HEK293 (cell line): ENCODE data around the gene RIOK1.

Experiments used
- CTCF ChIA-PET: fragments of 350-600 bp; formaldehyde crosslinking; extraction: SDS; loops from one replicate; lab custom pipeline; 2021; ENCODE audit warnings: antibody characterized with exemption; lab: Yijun Ruan, JAX
- POLR2A ChIA-PET: fragments of 300-600 bp; formaldehyde crosslinking; extraction: SDS; loops from one replicate; lab custom pipeline; 2020; ENCODE audit warnings: antibody characterized with exemption, inconsistent platforms; lab: Yijun Ruan, JAX
- H3K27ac ChIP-seq: fragments of 200-500 bp; sonication (Bioruptor generic); 2 replicates; pipeline ENCODE4 v1.5.1; 2014; ENCODE audit warnings: low read depth, low read length, control low read depth, inconsistent platforms; ENCODE audit errors: extremely low read depth
- H3K36me3 ChIP-seq, 2 experiments: fragments of 200-500 bp in 1 of 2; sonication (Bioruptor generic) in 1 of 2; 1 replicate in 1 of 2; 2 replicates in 1 of 2; pipeline ENCODE4 v1.5.1; 2014 to 2017; ENCODE audit warnings: inconsistent platforms in 2 of 2, low read length in 2 of 2; ENCODE audit not compliant: control insufficient read depth in 2 of 2, insufficient read depth in 1 of 2
- H3K4me1 ChIP-seq: fragments of 200-500 bp; sonication (Bioruptor generic); 2 replicates; pipeline ENCODE4 v1.5.1; 2014; ENCODE audit warnings: mild to moderate bottlenecking, low read length, inconsistent platforms; ENCODE audit not compliant: control insufficient read depth, insufficient read depth
- H3K4me3 ChIP-seq: 2 replicates; pipeline ENCODE4 v1.5.1; 2011; ENCODE audit warnings: low read depth, mild to moderate bottlenecking, control low read depth, low read length, moderate library complexity
- H3K9me3 ChIP-seq: fragments of 200-500 bp; sonication (Bioruptor generic); 2 replicates; pipeline ENCODE4 v1.5.1; 2014; ENCODE audit warnings: low read depth, low read length, inconsistent platforms; ENCODE audit not compliant: control insufficient read depth, insufficient read depth
- SP7 ChIP-seq: fragments of 450-650 bp; formaldehyde crosslinking; IDR thresholded peaks from 2 replicates; pipeline ENCODE4 v1.5.1; 2016; ENCODE audit warnings: missing biosample characterization, missing genetic modification characterization
- WT1 ChIP-seq: fragments of 450-650 bp; formaldehyde crosslinking; IDR thresholded peaks from 2 replicates; pipeline ENCODE4 v1.5.1; 2016; ENCODE audit warnings: missing biosample characterization, missing genetic modification characterization
- YY1 ChIP-seq: fragments of 450-650 bp; formaldehyde crosslinking; IDR thresholded peaks from 2 replicates; pipeline ENCODE4 v1.5.1; 2018; ENCODE audit warnings: missing biosample characterization, missing genetic modification characterization
- ZFP41 ChIP-seq: fragments of 450-650 bp; formaldehyde crosslinking; IDR thresholded peaks from 2 replicates; pipeline ENCODE4 v1.5.1; 2016; ENCODE audit warnings: missing biosample characterization, missing genetic modification characterization, borderline replicate concordance
- ZNF2 ChIP-seq: fragments of 450-650 bp; formaldehyde crosslinking; IDR thresholded peaks from 2 replicates; pipeline ENCODE4 v1.5.1; 2016; ENCODE audit warnings: missing biosample characterization, missing genetic modification characterization
- ZNF391 ChIP-seq: fragments of 450-650 bp; formaldehyde crosslinking; IDR thresholded peaks from 2 replicates; pipeline ENCODE4 v1.5.1; 2016; ENCODE audit warnings: low read depth, missing biosample characterization, missing genetic modification characterization, borderline replicate concordance
- ZNF514 ChIP-seq: fragments of 450-650 bp; formaldehyde crosslinking; IDR thresholded peaks from 2 replicates; pipeline ENCODE4 v1.5.1; 2016; ENCODE audit warnings: missing biosample characterization, missing genetic modification characterization
- ZNF560 ChIP-seq: fragments of 450-650 bp; formaldehyde crosslinking; IDR thresholded peaks from 2 replicates; pipeline ENCODE4 v1.5.1; 2017; ENCODE audit warnings: missing biosample characterization, missing genetic modification characterization, borderline replicate concordance
- ZNF621 ChIP-seq: fragments of 450-650 bp; formaldehyde crosslinking; IDR thresholded peaks from 2 replicates; pipeline ENCODE4 v1.5.1; 2017; ENCODE audit warnings: missing biosample characterization, missing genetic modification characterization
- ZNF629 ChIP-seq: fragments of 450-650 bp; formaldehyde crosslinking; IDR thresholded peaks from 2 replicates; pipeline ENCODE4 v1.5.1; 2017; ENCODE audit warnings: missing biosample characterization, missing genetic modification characterization
- ZNF654 ChIP-seq: fragments of 450-650 bp; formaldehyde crosslinking; IDR thresholded peaks from 2 replicates; pipeline ENCODE4 v1.5.1; 2016; ENCODE audit warnings: low read depth, missing biosample characterization, missing genetic modification characterization
- ZNF701 ChIP-seq: fragments of 450-650 bp; formaldehyde crosslinking; IDR thresholded peaks from 2 replicates; pipeline ENCODE4 v1.5.1; 2016; ENCODE audit warnings: missing biosample characterization, missing genetic modification characterization
- ZNF747 ChIP-seq: fragments of 450-650 bp; formaldehyde crosslinking; IDR thresholded peaks from 2 replicates; pipeline ENCODE4 v1.5.1; 2016; ENCODE audit warnings: missing biosample characterization, missing genetic modification characterization
- ZNF768 ChIP-seq: fragments of 450-650 bp; formaldehyde crosslinking; IDR thresholded peaks from 2 replicates; pipeline ENCODE4 v1.5.1; 2018; ENCODE audit warnings: missing biosample characterization, mild to moderate bottlenecking, missing genetic modification characterization
- ZNF776 ChIP-seq: fragments of 450-650 bp; formaldehyde crosslinking; IDR thresholded peaks from 2 replicates; pipeline ENCODE4 v1.5.0; 2017; ENCODE audit warnings: missing biosample characterization, missing genetic modification characterization, borderline replicate concordance
- ZNF837 ChIP-seq: fragments of 450-650 bp; formaldehyde crosslinking; IDR thresholded peaks from 2 replicates; pipeline ENCODE4 v1.5.1; 2016; ENCODE audit warnings: missing biosample characterization, missing genetic modification characterization
- ZSCAN23 ChIP-seq: fragments of 450-650 bp; formaldehyde crosslinking; IDR thresholded peaks from 2 replicates; pipeline ENCODE4 v1.5.1; 2016; ENCODE audit warnings: missing biosample characterization, missing genetic modification characterization
- TF ChIP-seq, protein P1 (sequence below): fragments of 450-650 bp; formaldehyde crosslinking; IDR thresholded peaks from 2 replicates; pipeline ENCODE4 v1.5.1; 2017; ENCODE audit warnings: missing biosample characterization, mild to moderate bottlenecking, missing genetic modification characterization, moderate library complexity
- TF ChIP-seq, protein P2 (sequence below): fragments of 450-650 bp; formaldehyde crosslinking; IDR thresholded peaks from 2 replicates; pipeline ENCODE4 v1.5.1; 2016; ENCODE audit warnings: missing biosample characterization, missing genetic modification characterization
- TF ChIP-seq, protein P3 (sequence below): fragments of 450-650 bp; formaldehyde crosslinking; IDR thresholded peaks from 2 replicates; pipeline ENCODE4 v1.5.1; 2016; ENCODE audit warnings: missing biosample characterization, missing genetic modification characterization
- TF ChIP-seq, protein P4 (sequence below): fragments of 450-650 bp; formaldehyde crosslinking; IDR thresholded peaks from 2 replicates; pipeline ENCODE4 v1.5.1; 2017; ENCODE audit warnings: missing biosample characterization, missing genetic modification characterization
- TF ChIP-seq, protein P5 (sequence below): fragments of 450-650 bp; formaldehyde crosslinking; conservative IDR thresholded peaks from 2 replicates; pipeline ENCODE4 v1.5.1; 2016; ENCODE audit warnings: low read depth, missing biosample characterization, missing genetic modification characterization

The RIOK1 gene

DNA sequence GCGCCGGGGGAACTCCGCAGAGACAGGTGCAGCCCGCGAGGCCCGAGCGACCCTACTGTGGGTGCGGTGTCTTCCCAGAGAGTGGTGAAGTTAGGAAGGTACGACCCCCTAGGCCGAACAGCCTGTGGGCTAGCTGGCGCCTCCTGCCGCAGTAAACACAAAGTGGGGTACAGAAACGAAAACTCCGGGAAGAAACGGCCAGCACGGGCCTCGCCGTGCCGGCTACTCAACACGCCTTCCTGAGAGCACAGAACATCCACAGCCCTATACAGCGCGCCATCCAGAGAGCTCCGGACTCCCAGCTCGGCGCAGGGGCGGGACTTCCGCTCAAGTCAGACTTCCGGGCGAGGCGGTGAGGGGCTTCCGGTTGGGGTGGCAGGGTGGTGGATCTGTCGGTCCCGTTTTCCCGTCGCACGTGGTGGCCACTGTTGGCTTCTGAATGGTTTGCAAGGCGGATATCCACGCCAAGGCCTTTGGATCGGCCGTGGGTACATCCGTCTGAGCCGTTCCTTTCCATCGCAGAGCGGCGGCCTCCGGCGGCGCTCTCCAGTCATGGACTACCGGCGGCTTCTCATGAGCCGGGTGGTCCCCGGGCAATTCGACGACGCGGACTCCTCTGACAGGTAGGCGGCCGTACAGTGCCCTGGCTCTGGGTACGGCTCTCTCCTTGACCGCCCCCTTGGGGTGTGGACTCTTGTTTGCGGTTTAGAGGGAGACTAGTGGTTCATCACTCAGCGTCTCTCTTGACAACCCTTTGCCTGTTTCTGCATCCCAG is at the start of gene RIOK1, which contains the start of gene CAGE1 (continued):
- TF ChIP-seq, protein P1, sequence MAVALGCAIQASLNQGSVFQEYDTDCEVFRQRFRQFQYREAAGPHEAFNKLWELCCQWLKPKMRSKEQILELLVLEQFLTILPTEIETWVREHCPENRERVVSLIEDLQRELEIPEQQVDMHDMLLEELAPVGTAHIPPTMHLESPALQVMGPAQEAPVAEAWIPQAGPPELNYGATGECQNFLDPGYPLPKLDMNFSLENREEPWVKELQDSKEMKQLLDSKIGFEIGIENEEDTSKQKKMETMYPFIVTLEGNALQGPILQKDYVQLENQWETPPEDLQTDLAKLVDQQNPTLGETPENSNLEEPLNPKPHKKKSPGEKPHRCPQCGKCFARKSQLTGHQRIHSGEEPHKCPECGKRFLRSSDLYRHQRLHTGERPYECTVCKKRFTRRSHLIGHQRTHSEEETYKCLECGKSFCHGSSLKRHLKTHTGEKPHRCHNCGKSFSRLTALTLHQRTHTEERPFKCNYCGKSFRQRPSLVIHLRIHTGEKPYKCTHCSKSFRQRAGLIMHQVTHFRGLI, result peak; percentile 59; the same call in 1 of the 2 replicates
- no peak for TF ChIP-seq ZSCAN23 (tag by site-specific recombination)

DNA sequence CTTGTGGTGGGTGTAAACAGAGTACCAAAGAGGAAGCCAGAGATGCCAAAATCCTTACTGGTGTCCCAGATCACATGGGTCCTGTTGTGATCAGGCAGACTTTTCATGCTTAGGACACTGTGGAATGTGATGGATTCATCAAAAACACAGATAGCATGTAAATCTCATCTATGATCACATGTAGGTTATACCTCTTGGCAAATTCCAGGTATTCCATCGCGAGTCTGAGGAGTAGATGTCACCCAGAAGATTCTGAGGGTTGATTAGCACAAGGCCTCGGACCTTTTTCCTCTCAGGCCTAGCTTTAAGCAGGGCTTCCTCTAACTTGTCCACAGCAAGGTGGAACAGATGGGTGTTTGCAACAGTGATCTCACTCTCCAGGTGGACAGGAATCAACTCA is 48.3 kb upstream of the RIOK1 start:
- H3K9me3 ChIP-seq, result no peaks in the 10 kb centered on the region
- no peak for TF ChIP-seq ZNF747 (tag by site-specific recombination)
- no peak for TF ChIP-seq ZNF629 (tag by site-specific recombination)
- no peak for TF ChIP-seq ZNF776 (tag by site-specific recombination)
- no peak for TF ChIP-seq YY1 (tag by site-specific recombination)
- TF ChIP-seq WT1 (tag by site-specific recombination), result no peak
- no peak for TF ChIP-seq ZNF514
- no peak for TF ChIP-seq SP7 (tag by site-specific recombination)
- TF ChIP-seq ZNF2 (tag by site-specific recombination), result no peak
- no peak for TF ChIP-seq ZNF391 (tag by site-specific recombination)
- no peak for TF ChIP-seq ZNF768 (tag by site-specific recombination)
- TF ChIP-seq ZNF701, result no peak
- TF ChIP-seq ZNF621 (tag by site-specific recombination), result no peak
- TF ChIP-seq, protein P2, sequence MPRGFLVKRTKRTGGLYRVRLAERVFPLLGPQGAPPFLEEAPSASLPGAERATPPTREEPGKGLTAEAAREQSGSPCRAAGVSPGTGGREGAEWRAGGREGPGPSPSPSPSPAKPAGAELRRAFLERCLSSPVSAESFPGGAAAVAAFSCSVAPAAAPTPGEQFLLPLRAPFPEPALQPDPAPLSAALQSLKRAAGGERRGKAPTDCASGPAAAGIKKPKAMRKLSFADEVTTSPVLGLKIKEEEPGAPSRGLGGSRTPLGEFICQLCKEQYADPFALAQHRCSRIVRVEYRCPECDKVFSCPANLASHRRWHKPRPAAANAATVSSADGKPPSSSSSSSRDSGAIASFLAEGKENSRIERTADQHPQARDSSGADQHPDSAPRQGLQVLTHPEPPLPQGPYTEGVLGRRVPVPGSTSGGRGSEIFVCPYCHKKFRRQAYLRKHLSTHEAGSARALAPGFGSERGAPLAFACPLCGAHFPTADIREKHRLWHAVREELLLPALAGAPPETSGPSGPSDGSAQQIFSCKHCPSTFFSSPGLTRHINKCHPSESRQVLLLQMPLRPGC, result no peak
- TF ChIP-seq ZNF654 (tag by site-specific recombination), result no peak
- TF ChIP-seq, protein P3, sequence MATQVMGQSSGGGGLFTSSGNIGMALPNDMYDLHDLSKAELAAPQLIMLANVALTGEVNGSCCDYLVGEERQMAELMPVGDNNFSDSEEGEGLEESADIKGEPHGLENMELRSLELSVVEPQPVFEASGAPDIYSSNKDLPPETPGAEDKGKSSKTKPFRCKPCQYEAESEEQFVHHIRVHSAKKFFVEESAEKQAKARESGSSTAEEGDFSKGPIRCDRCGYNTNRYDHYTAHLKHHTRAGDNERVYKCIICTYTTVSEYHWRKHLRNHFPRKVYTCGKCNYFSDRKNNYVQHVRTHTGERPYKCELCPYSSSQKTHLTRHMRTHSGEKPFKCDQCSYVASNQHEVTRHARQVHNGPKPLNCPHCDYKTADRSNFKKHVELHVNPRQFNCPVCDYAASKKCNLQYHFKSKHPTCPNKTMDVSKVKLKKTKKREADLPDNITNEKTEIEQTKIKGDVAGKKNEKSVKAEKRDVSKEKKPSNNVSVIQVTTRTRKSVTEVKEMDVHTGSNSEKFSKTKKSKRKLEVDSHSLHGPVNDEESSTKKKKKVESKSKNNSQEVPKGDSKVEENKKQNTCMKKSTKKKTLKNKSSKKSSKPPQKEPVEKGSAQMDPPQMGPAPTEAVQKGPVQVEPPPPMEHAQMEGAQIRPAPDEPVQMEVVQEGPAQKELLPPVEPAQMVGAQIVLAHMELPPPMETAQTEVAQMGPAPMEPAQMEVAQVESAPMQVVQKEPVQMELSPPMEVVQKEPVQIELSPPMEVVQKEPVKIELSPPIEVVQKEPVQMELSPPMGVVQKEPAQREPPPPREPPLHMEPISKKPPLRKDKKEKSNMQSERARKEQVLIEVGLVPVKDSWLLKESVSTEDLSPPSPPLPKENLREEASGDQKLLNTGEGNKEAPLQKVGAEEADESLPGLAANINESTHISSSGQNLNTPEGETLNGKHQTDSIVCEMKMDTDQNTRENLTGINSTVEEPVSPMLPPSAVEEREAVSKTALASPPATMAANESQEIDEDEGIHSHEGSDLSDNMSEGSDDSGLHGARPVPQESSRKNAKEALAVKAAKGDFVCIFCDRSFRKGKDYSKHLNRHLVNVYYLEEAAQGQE (tag by site-specific recombination), result no peak
- no peak for TF ChIP-seq ZNF837
- TF ChIP-seq, protein P4, sequence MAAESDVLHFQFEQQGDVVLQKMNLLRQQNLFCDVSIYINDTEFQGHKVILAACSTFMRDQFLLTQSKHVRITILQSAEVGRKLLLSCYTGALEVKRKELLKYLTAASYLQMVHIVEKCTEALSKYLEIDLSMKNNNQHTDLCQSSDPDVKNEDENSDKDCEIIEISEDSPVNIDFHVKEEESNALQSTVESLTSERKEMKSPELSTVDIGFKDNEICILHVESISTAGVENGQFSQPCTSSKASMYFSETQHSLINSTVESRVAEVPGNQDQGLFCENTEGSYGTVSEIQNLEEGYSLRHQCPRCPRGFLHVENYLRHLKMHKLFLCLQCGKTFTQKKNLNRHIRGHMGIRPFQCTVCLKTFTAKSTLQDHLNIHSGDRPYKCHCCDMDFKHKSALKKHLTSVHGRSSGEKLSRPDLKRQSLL (tag by site-specific recombination), result no peak
- TF ChIP-seq, protein P5, sequence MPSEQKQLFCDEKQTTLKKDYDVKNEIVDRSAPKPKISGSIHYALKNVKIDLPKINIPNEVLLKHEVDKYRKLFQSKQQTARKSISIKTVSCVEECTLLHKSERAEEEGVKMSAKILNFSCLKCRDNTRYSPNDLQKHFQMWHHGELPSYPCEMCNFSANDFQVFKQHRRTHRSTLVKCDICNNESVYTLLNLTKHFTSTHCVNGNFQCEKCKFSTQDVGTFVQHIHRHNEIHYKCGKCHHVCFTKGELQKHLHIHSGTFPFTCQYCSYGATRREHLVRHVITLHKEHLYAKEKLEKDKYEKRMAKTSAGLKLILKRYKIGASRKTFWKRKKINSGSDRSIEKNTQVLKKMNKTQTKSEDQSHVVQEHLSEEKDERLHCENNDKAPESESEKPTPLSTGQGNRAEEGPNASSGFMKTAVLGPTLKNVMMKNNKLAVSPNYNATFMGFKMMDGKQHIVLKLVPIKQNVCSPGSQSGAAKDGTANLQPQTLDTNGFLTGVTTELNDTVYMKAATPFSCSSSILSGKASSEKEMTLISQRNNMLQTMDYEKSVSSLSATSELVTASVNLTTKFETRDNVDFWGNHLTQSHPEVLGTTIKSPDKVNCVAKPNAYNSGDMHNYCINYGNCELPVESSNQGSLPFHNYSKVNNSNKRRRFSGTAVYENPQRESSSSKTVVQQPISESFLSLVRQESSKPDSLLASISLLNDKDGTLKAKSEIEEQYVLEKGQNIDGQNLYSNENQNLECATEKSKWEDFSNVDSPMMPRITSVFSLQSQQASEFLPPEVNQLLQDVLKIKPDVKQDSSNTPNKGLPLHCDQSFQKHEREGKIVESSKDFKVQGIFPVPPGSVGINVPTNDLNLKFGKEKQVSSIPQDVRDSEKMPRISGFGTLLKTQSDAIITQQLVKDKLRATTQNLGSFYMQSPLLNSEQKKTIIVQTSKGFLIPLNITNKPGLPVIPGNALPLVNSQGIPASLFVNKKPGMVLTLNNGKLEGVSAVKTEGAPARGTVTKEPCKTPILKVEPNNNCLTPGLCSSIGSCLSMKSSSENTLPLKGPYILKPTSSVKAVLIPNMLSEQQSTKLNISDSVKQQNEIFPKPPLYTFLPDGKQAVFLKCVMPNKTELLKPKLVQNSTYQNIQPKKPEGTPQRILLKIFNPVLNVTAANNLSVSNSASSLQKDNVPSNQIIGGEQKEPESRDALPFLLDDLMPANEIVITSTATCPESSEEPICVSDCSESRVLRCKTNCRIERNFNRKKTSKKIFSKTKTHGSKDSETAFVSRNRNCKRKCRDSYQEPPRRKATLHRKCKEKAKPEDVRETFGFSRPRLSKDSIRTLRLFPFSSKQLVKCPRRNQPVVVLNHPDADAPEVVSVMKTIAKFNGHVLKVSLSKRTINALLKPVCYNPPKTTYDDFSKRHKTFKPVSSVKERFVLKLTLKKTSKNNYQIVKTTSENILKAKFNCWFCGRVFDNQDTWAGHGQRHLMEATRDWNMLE (tag by site-specific recombination), result no peak
- TF ChIP-seq ZNF560 (tag by site-specific recombination), result no peak
- no peak for TF ChIP-seq ZFP41 (tag by site-specific recombination)
- H3K36me3 ChIP-seq, result no peaks in the 10 kb centered on the region
- ChIA-PET POLR2A (interaction anchor here (0.9 to 1.1 kb wide), 2 partner anchors 14 to 22 kb away, joined by 3 to 4 read pairs; no protein-coding TSS in a partner anchor), CTCF (interaction anchor here (0.6 to 1.5 kb wide), 5 partner anchors 13 to 645 kb away, joined by 3 to 7 read pairs (median 3); partner anchors contain the start of genes CAGE1 and RIOK1)
- H3K4me3 ChIP-seq, result no peak overlapping the region
- H3K4me1 ChIP-seq, result no peaks in the 10 kb centered on the region
- H3K27ac ChIP-seq, result no peak overlapping the region
